Mucosa of gallbladder (tissue), 1 donor: ENCODE measurements around the gene KCTD5. TPM values are rescaled to one million over a fixed set of nuclear protein-coding genes. Genes with fewer than 3 reads are reported as not detected.
"Not testable (repeated sequence)": the region's sequence is repeated elsewhere in the genome, so short reads cannot be mapped to it uniquely, and the experiment has no call there.

Experiments
- DNase-seq: peaks from one replicate; pipeline ENCODE4 v3.0.0-alpha.2; 2020; ENCODE audit warnings: low spot score
- total RNA-seq: library from RNA; stranded (reverse); gene quantifications from one replicate; pipeline ENCODE4 v1.2.1, GENCODE V29; 2021
- donor health status: DM: no; HTN: no; CAD: no.

KCTD5 gene
- total RNA-seq, 1 donor from 2014 or later: 18.6 TPM

DNA sequence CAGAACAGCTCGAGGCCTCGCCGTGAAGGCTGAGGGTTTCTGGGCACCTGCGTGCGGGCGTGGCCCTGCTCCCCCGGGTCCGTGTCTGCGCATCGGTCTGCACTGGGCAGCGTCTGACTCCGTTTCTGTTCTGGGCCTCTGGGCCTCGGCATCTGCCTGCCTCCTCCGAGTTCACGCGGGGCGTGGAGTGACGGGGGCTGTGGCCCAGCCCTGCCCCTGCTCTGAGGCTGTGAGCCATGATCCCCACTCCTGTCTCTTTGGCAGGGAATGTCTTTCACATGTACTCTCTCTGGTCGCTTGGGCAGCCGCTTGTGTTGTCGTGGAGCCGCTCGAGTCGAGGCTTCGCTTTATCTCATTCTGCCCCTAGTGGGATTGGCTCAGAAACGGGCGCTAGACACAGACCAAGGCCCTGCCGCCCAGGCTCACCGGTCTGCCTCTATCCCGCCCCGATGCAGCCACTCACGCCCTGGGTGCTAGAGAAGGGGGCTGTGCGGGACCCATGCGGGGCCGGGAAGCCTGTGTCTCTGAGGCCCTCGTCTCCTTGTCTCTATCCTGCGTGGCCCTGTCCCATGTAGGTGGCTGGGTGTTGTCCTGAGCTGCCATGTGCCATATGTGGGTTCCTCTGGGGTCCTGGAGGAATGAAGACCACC, 14.4 kb downstream of the KCTD5 start:
- not testable (repeated sequence) for DNase-seq

DNA sequence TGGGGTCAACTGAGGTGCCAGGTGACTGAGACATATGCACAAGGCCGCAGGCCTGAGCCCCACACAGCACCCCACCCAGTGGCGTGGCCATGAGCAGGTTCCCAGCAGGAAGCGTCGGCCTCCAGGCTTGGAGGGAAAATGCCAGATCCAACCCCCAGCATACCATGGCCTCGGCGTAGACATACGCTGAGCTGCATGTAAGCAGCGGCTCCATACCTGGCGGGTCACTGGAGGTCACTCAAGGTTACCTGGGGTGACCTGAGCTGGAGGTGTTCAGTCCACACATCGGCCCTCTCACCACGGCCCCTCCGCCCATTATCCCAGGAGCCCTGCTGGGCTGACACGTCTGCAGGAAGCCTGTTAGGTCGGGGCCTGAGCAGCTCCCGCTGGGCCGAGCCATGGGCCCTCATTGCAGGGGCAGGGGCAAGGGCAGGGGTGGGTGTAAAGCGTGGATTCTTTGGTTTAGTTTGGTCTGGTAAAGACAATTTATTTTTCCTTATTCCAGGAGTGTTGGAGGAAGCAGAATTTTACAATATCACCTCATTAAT, 15.2 kb downstream of the KCTD5 start:
- DNase-seq: no peak

DNA sequence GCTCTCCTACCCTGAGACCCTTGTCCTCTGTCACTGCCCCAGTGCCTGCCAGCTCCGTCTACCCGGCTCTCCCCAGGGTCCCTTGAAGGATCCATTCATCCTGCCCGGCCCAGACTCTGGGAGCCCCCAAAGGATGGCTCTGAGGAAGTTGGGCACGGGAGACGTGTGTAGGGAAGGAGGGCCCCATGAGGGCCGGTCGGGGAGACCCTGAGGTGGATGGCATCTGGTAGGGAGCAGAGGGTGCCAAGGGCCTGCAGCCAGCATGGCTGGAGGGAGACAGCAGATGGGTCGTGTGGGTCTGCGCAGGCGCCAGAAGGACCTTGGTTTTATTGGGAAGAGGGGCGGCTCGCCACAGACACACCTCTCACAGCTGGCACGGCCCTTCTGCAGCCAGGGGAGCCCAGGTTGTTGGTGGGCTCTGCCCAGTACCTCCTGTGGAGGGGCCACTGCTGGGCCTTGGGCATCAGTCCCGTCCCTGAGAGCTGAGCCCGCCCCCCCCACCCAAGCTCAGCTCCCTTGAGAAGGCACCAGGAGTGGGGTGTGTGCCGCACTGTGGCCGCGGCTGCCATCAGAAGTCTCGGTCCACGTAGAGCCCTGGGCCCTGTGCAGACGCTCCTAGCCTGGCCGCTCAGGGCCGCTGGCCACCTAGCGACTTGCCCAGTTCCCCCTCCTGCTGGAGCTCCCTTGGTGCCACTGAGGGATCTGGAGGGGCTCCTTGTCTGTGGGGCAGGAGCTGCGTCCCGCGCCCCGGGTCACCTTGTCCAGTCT, 16.0 kb downstream of the KCTD5 start:
- no peak for DNase-seq

DNA sequence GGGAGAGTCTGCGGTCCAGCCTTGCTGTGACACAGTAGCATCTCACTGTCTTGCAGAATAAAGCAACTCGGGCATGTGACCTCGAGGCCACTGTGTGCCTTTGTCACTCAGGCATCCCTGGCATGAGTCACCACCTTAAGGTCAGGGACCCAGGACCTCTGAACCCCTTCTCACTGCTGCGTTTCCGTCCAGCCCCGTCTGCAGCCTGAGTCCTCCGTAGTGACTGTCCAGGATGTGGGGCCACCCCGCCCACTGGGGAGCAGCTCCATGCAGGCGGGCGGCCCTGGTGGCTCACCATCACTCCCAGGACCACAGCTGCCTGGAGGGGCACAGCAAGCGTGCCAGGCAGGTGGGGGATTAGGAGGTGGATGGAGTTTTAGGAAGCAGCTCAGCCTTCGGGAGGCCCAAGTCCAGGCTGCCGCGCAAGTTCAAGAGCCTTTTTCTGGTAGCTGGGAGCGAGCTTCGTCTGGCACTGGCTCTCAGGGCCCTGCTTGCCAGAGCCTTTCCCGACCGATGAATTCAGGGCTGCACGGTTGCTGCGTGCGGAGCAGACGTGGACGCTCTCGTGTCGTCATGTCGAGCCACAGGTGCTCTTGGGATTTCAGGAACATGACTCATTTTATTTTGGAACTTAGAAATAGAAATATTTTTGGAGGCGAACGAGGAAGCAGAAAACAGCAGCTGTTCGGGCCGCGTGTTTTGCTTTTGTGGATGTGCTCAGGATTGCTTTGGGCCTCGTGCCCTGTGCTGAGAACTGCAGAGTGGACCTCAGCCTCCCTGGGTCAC, 16.8 kb downstream of the KCTD5 start:
- DNase-seq: no peak

DNA sequence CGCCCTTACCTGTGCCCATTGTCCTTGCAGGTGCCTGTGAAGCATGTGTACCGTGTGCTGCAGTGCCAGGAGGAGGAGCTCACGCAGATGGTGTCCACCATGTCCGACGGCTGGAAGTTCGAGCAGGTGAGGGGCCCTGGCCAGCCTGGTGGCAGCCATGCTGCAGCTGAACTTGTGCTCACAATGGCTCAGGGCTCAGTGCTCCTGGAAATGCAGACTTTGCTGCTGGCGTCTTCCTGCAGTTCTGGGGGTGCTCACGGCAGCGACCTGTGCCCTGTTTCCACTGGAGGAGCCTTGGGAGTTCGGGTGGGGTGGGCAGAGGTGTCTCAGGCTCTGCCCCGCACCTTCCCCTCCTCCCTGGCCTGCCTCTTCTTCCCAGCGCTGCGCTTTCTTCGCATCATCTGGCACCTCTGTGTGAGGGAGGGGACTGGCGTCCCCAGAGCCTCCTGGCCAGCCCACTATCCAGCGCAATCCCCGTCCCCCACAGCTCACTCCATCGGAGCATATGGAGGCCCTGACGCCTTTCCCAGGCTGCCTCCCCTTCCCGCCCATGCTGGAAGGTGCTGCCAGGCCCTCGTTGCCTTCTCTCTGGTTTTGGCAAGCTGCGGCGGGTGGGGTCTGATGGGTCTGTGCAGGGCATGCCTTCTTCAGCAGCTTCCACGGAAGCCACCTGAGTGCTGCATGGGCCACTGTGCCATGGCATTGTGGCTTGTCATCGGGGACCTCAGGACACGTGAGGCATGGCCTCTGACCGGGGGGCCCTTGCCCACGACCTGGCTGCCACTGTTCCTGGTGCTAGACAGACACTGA, 17.7 kb downstream of the KCTD5 start:
- DNase-seq: no peak

DNA sequence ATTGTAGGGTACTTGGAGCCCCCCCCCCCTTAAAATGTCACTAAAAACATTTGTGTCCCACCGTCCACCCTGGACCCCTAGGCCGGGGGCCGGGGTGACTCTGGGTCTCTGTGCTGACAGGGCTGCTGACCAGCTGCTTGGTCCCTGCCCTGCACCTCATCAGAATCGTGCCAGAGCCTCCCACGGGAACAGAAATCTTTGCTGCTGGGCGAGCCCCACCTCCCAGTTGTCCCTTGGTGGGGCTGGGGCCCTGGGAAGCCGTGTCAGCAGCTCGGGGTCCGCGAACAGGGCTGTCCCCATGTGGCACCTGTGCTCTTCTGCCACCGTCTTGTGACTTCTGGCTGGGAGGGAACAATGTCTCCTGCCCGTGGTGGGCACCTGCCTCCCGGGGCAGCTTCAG, 18.5 kb downstream of the KCTD5 start:
- no peak for DNase-seq

DNA sequence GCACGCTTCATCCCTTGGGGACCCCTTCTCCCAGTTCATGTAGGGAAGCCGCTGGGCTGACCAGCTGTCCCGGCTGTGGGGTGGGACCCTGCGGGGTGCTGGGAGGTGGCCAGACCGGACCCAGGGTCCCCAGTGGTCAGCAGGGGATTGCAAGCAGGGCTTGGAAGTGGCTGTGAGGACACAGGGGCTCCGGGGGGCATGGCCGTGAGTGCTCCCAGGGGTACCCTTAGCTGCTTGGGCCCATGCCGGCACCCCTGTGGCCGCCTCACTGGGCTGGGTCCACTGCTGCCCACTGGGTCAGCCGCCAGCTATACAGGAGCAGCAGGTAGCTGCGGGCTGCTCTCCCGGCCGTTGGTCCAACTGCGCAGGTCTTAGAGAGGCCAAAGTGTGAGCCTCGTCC, 18.9 kb downstream of the KCTD5 start:
- DNase-seq: no peak

DNA sequence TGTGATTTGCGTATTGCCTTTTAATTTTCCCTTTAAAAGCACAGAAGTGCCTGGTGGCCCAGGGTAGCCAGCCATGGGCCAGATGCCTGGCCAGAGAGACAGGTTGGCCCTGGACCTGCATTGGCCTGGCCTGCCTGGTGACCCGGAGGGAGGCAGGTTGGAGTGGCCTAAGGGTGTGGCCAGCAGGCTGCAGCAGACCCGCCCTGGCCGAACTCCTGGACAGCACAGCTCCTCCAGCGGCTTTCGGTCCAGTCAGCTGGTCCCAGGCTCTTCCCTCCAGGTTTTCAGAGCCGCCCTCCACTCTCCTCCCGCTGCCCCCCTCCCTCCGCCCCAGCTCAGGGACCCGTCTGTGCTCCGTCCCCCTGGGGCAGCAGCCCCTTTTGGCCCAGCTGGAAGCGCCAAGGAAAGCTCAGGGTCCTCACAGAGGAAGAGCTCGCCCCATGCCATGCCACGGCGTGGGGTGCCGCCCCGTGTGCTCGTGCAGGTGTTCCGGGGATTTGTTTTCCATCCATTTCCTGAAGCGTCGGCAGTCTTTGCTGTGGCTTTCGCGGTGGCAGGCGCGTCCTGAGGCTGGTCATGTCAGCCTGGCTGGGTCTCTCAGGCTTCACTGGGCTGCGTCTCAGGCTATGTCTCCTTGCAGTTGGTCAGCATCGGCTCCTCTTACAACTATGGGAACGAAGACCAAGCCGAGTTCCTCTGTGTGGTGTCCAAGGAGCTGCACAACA, 19.6 kb downstream of the KCTD5 start:
- DNase-seq: no peak

DNA sequence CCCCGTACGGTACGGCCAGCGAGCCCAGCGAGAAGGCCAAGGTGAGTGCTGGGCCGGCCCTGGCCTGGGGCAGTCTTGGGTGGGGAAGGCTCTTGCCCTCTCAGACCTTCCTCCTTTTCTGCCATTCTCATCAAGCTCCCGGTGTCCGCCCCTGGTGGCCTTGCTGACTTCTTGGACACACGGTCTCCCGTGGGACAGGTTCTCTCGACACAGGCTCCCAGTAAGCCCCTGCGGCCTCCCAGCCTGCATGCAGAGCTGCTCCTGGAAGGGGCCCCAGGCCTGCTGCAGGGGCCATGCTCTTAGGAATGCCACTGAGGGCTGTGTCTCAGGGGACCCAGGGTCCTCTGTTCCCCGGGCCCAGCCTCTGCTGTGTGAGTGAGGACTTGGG, 20.1 kb downstream of the KCTD5 start:
- DNase-seq: no peak

DNA sequence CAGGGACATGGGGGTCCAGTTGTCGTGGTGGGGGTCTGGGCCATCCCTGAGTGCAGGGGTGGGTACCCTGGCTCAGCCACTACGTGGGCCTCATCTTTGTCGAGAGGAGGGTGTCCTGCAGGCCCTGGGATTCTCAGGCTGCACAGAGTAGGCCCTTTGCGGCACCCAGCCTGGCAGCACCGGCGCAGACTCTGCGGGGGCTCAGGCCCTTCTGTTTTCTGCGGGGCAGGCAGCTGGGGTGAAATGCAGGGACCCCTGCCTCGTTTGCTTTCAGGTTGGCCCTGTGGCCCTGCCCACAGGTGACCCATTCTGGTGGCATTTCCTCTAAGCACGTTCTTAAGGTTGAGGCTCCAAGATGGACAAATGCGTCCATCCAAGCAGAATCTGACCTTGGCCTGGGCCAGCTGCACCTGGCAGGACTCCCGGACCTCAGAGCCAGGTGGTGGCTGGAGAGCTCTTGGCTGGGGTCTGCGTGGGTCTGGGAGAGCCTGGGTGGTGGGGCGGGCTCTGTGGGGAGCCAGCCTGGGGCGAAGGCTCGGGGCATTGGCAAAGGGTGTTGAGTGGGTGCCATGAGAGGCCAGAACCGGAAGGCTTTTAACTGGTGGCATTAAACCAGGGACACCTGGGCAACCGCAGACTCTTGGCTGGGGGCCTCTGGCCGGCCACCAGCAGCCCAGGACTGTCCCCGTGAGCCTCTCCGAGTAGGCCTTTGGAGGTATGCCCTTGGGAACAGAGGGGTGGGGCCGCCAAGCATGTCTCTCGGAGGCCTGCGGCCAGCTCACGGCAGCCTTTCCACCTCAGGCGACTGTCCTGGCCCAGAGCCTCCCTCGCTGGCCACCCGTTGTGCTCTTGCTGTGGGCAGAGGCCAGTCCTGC, 20.8 kb downstream of the KCTD5 start:
- DNase-seq: no peak

DNA sequence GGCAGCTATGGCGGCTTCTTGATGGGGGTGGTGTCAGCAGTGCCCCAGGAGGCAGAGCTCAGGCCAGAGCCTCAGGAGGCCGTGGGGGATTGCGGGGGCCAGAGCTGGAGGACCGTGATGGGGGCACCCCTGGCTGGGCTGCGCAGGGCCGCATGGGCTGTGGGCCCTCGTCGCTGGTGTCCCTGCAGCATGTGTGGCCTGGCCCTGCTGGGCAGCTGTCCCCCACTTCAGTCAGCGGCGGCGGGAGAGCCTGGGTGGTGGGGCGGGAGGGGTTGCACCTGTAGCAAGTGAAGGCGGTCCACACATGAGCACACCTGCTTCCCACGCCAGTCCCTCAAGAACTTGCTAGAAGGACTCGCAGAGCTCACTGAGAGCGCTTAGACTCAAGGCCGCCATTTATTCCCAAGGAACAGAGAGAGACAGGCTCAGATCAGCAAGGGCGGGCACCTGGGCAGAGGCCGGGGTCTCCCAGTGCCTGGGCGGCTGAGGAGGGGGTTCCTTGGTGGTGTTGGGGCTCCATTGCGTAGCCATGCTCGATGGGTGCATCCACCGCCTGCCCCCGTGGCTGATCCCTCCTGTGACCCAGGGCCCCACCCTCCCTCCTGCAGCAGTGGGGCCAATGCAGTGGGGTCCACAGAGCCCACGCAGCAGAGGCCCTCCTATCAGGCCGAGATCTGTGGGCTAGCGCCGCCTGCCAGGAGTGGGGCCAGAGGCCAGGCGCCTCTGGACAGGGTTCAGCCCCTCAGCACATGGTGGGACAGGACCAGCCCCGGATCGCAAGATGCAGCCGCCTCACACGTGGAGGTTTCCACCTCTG, 22.1 kb downstream of the KCTD5 start:
- no peak for DNase-seq

DNA sequence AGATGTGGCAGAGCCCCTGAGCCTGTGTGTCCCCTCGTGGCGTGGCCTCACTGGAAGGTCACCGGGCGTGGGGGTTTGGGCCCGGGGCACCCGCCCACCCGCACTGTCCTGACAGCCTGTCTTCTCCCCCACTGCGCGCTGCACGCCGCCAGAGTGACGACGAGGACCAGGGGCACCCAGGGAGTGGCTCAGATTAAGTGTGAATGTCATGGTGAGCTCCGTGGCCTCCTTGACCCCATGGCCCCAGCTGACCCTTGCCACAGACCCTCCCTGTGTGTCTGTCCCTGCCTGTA, 22.6 kb downstream of the KCTD5 start:
- no peak for DNase-seq

DNA sequence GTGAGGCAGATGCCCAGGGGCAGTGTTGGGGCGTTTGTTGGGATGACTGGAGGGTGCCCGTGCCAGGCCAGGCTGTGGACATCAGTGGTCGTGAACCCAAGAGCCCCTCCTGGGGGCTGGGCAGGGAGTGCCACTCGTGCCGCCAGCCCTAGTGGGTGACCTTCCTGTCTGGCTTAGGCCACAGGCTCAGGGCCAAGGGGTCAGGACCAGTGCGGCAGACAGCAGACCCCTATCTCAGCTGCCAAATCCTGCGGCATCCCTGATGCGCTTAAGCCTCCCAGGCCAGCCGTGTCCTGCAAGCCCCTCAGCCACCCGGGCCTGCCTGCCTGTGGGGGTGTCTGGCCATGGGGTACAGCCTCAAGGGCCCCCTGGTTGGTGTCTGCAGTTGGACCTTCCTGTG, 23.0 kb downstream of the KCTD5 start:
- DNase-seq: no peak

DNA sequence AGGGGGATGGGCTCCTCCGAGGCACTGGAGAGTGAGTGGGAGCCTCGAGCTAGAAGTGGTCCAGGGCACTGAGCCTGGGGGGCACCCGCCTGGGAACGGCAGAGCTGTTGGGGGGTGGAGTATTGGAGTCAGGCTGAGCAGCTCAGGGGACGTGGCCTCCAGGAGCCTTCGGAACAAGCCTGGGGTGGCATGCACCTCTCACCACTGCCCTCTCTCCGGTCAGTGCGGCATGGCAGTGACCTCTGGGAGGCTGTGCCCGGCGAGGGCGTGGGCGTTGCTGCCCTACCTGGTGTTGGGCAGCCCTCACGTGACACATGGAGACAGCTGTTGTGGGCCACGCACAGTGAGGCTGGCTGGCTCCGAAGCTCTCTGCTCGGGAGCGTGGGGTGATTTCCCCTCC, 23.8 kb downstream of the KCTD5 start:
- no peak for DNase-seq

DNA sequence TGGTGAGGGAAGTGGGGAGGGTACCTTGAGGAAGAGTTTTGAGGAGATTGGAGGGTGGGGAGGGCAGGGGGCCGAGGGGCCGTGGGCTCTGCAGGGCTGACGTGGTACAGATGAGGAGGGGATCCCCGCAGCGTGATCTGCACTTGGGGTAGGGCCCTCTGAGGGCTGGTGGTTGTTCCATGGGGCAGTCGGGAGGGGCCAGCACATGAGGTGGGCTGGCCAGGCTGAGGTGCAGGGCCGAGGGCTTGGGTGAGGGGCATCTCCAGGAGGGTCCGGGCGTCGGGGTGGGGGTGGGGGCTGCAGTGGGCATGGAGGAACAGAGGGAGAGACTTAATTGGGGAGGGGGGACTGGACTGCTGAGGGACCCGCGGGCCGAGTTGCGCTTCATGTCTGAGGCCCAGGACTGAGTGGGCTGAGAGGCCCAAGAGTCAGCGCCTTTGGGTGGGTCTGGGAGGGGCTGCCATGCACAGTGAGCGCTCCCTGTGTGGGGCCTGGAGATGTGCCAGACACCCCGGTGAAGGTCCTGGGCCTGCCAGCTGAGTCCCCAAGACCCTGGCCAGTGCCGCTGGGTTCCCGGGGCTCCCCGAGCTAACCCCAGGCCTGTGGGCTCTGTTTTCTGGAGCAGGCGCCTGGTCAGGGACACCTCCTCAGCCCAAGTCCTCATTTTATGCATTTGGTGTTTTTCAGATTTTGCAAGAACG, 24.4 kb downstream of the KCTD5 start:
- no peak for DNase-seq

DNA sequence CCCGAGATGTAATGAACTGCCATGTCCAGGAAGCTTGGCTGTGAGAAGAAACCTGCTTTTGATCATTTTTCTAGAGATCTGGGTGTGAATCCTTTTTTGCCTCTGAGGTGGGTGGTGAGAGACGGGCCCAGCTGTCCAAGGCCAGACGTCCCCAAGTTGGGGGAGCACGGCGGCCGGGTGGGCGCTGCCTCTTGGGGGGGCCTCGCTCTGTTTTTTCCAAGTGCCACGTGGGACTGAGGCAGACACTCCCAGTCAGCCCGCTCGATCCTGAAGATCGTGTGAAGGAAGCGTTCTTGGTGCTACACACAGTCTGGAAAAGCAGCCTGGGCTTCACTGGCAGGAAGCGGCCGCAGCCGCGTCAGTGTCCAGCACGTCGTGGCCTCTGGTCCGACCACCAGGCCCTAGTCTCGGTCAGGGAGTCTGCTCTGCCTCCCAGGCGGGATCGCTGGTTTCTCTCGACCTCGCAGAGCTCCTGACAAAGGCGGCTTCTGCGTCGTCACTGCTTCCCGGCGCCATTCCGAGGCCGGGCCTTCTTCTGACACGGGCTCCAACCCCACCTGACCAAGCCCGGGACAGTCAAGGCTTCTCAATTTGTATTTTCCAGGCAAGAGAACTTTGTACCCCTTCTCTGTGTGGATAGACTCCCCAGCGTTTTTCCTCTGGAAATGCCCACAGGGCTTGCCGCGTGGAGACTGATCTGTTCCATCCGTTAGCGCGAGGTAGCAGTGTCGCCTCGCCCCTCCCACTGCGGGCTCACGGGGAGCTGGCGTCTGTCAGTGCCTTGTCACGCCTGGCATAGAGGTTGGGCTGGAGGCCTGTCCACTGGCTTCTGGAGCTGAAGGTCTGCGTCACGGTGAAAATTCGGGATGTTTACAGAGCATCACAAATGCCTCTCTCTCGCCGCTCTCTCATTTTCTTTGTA, 25.3 kb downstream of the KCTD5 start:
- no peak for DNase-seq

DNA sequence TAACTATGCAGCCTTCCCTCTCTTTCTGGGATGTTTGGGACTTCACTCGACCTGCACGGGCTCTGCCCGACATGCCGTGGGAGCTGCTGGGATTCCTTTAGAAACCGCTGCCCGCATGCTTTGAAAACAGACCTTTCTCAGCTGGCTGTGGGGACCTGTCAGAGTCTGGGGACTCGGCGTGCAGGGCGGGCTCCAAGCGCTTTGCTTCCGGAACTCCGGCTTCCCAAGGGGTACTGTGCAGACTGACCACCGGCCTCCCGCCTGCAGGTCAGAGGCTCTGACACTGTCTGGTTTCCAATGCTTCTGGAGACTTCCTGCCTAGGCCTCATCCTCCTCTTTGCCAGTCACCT, 25.9 kb downstream of the KCTD5 start:
- DNase-seq: no peak
